Ovary (tissue), 3 donors: ENCODE measurements around the gene KDM2A.

Experiments used
- EP300 ChIP-seq: sonication (generic); formaldehyde crosslinking; IDR thresholded peaks from one replicate; pipeline ENCODE4 v1.6.1; 2017; ENCODE audit warnings: antibody characterized with exemption
- POLR2A ChIP-seq: fragments of 450-650 bp; IDR thresholded peaks from one replicate; pipeline ENCODE4 v1.6.1; 2017; ENCODE audit warnings: antibody characterized with exemption, mild to moderate bottlenecking, moderate library complexity
- TF ChIP-seq, protein P1 (sequence below), 3 donors: fragments of 450-650 bp in 2 of 3; fragments of 200-600 bp in 1 of 3; IDR thresholded peaks; one replicate each; pipeline versions ENCODE4 v1.5.1 to v1.8.0; 2016 to 2022; ENCODE audit warnings: antibody characterized with exemption in 3 of 3, mild to moderate bottlenecking in 1 of 3
- donor health status: DM: no; HTN: no; CAD: no.

DNA sequence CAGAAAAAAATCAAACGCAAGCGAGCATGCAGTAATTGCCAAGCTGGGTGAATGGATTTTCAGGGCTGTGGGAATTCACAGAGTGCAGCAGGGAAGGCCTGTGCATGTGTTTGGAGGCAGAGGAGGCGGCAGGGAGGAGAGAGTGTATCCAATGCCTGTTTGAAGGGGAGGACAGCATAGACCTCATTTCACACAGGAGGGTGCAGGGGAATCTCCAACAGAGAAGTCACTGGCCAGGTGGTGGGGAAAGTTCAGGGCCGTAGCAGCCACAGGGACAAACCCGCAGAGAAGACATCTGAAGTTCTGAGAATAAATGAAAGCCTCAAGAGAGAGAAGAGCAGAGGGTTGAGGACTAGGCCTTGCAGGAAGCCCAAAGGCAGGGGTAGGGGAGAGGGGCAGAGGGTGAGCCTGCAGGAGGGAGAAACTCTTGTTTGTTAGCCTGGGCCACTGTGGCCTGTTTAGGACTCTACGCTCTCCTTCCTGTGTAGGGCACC is 19.2 kb upstream of the KDM2A start:
- TF ChIP-seq, protein P1, sequence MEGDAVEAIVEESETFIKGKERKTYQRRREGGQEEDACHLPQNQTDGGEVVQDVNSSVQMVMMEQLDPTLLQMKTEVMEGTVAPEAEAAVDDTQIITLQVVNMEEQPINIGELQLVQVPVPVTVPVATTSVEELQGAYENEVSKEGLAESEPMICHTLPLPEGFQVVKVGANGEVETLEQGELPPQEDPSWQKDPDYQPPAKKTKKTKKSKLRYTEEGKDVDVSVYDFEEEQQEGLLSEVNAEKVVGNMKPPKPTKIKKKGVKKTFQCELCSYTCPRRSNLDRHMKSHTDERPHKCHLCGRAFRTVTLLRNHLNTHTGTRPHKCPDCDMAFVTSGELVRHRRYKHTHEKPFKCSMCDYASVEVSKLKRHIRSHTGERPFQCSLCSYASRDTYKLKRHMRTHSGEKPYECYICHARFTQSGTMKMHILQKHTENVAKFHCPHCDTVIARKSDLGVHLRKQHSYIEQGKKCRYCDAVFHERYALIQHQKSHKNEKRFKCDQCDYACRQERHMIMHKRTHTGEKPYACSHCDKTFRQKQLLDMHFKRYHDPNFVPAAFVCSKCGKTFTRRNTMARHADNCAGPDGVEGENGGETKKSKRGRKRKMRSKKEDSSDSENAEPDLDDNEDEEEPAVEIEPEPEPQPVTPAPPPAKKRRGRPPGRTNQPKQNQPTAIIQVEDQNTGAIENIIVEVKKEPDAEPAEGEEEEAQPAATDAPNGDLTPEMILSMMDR (IDR thresholded peaks at IDR 0.05), result no peak
- TF ChIP-seq EP300 (no peak), POLR2A (no peak)
